GM12878 (cell line): Measurements from ENCODE around the gene USP34. TPM values are rescaled to one million over a fixed set of nuclear protein-coding genes. Genes with fewer than 3 reads are reported as not detected.

Experiments
- ATAC-seq: fragments of 200-7000 bp; cut with Tn5 transposase; 3 replicates; pipeline ENCODE4 v1.9.1; 2020; ENCODE audit warnings: mild to moderate bottlenecking, moderate library complexity
- BruUV-seq: library from RNA; stranded (reverse); fragments of 400-500 nt; replicated peaks from 2 replicates; lab custom pipeline; 2021; lab: Mats Ljungman, UMichigan
- CTCF ChIA-PET: fragments of 300-600 bp; sonication (Branson Sonifier 250); formaldehyde crosslinking; extraction: SDS; loops from one replicate; lab custom pipeline; 2021; ENCODE audit warnings: inconsistent platforms; lab: Yijun Ruan, JAX
- POLR2A ChIA-PET: fragments of 350-600 bp; formaldehyde crosslinking; extraction: SDS; loops from one replicate; lab custom pipeline; 2021; ENCODE audit warnings: inconsistent platforms; lab: Charles Lee
- RAD21 ChIA-PET: fragments of 300-600 bp; sonication (Branson Sonifier 250); formaldehyde crosslinking; loops from one replicate; lab custom pipeline; 2023; ENCODE audit warnings: antibody characterized with exemption; ENCODE audit not compliant: unreplicated experiment; lab: Charles Lee
- SMC1A ChIA-PET: fragments of 300-600 bp; sonication (Branson Sonifier 250); formaldehyde crosslinking; loops from one replicate; lab custom pipeline; 2023; ENCODE audit not compliant: unreplicated experiment, uncharacterized antibody; lab: Charles Lee
- DNase-seq: peaks from one replicate; pipeline ENCODE4 v3.0.0-alpha.2; 2011; ENCODE audit warnings: low read depth, low spot score
- FAIRE-seq: peaks from 3 replicates; lab custom pipeline; 2011; peaks lifted over from hg19 to GRCh38; lab: Jason Lieb, UNC
- H2AFZ ChIP-seq: 2 replicates; pipeline ENCODE4 v1.6.0; 2011; ENCODE audit warnings: low read depth, low read length, control low read depth; ENCODE audit not compliant: control insufficient read depth
- H3K27ac ChIP-seq: 2 replicates; pipeline ENCODE4 v1.5.1; 2011; ENCODE audit warnings: control low read depth; ENCODE audit not compliant: control insufficient read depth, insufficient read depth
- H3K27me3 ChIP-seq, 2 experiments: replicated peaks in 1 of 2; 2 replicates each; pipeline versions ENCODE4 v1.6.0 to v1.6.1; 2011; ENCODE audit warnings: low read length in 1 of 2; ENCODE audit not compliant: control insufficient read depth in 2 of 2, insufficient read depth in 2 of 2
- H3K36me3 ChIP-seq, 2 experiments: 2 replicates each; pipeline ENCODE4 v1.5.1; 2011; ENCODE audit warnings: low read length in 1 of 2; ENCODE audit not compliant: control insufficient read depth in 2 of 2, insufficient read depth in 2 of 2
- H3K4me1 ChIP-seq: 2 replicates; pipeline ENCODE4 v1.6.1; 2011; ENCODE audit warnings: mild to moderate bottlenecking, low read length, moderate library complexity, mixed read lengths; ENCODE audit not compliant: control insufficient read depth, insufficient read depth
- H3K4me2 ChIP-seq: 2 replicates; pipeline ENCODE4 v1.6.0; 2011; ENCODE audit warnings: control low read depth; ENCODE audit not compliant: control insufficient read depth, insufficient read depth
- H3K4me3 ChIP-seq: fragments of 200-600 bp; sonication (generic); 2 replicates; pipeline ENCODE4 v1.5.1; 2016
- H3K79me2 ChIP-seq: 2 replicates; pipeline ENCODE4 v1.6.0; 2011; ENCODE audit warnings: low read length; ENCODE audit not compliant: control insufficient read depth, insufficient read depth
- H3K9ac ChIP-seq: 2 replicates; pipeline ENCODE4 v1.8.0; 2011; ENCODE audit warnings: low read length, control low read depth, mixed read lengths; ENCODE audit not compliant: control insufficient read depth, insufficient read depth
- H3K9me3 ChIP-seq: replicated peaks from 3 replicates; pipeline ENCODE4 v1.5.1; 2011; ENCODE audit warnings: mild to moderate bottlenecking, low read length; ENCODE audit not compliant: control insufficient read depth, insufficient read depth
- H4K20me1 ChIP-seq: 2 replicates; pipeline ENCODE4 v1.6.0; 2011; ENCODE audit not compliant: control insufficient read depth, insufficient read depth
- BCL11A ChIP-seq: IDR thresholded peaks from 2 replicates; pipeline ENCODE4 v1.6.1; 2011; ENCODE audit warnings: low read depth, low read length
- CEBPB ChIP-seq, 2 experiments: fragments of 150-350 bp in 1 of 2; IDR thresholded peaks; 2 replicates each; pipeline ENCODE4 v1.6.1; 2012 to 2014; ENCODE audit warnings: low read depth in 2 of 2, low read length in 2 of 2, borderline replicate concordance in 1 of 2, inconsistent platforms in 1 of 2
- KAT2A ChIP-seq: conservative IDR thresholded peaks from 2 replicates; pipeline ENCODE4 v1.6.1; 2011; ENCODE audit warnings: low read depth, low read length; ENCODE audit not compliant: control insufficient read depth
- PAX5 ChIP-seq: IDR thresholded peaks from 2 replicates; pipeline ENCODE4 v1.6.1; 2011; ENCODE audit warnings: low read depth, low read length, borderline replicate concordance
- RBBP5 ChIP-seq: fragments of 200-600 bp; sonication (generic); conservative IDR thresholded peaks from 2 replicates; pipeline ENCODE4 v1.6.1; 2016
- SIX5 ChIP-seq: IDR thresholded peaks from 2 replicates; pipeline ENCODE4 v1.6.1; 2011; ENCODE audit warnings: mild to moderate bottlenecking, low read depth, low read length, moderate library complexity; ENCODE audit not compliant: severe bottlenecking
- SUZ12 ChIP-seq: fragments of 200-600 bp; sonication (generic); IDR thresholded peaks from one replicate; pipeline ENCODE4 v1.6.1; 2018; ENCODE audit warnings: antibody characterized with exemption, mild to moderate bottlenecking; ENCODE audit not compliant: unreplicated experiment
- TARDBP ChIP-seq: IDR thresholded peaks from 2 replicates; pipeline ENCODE4 v1.6.1; 2016; ENCODE audit warnings: borderline replicate concordance
- WGBS: methylation state at CpG from one replicate; pipeline ENCODE4 v1.1.6; 2016; ENCODE audit warnings: low lambda C conversion rate; ENCODE audit not compliant: insufficient replicate concordance, insufficient coverage; ENCODE audit errors: missing lambda C conversion rate; 5-methylcytosine and 5-hydroxymethylcytosine counted together
- in situ Hi-C: fragments of 300-500 bp; cut with MboI; formaldehyde crosslinking; loops from 9 replicates; pipeline ENCODE4 v1.14.3; 2018; ENCODE audit warnings: mixed read lengths
- intact Hi-C: fragments of 100-400 bp; cut with micrococcal nuclease; formaldehyde crosslinking; loops from one replicate; pipeline ENCODE4 v1.14.2; 2022; ENCODE audit not compliant: unreplicated experiment
- polyA plus RNA-seq, 11 experiments: library from polyadenylated mRNA; depleted of rRNA in 4 of 11; unstranded in 6 of 11; stranded (reverse) in 5 of 11; fragments of >200 nt; fragmentation: Nextera tagmentation in 4 of 11; fragmentation: Illumina TruSeq in 1 of 11; extraction: Ambion mirVana in 4 of 11; extraction: Trizol in 1 of 11; gene quantifications; 1 replicate in 1 of 11; 2 replicates in 10 of 11; pipeline versions ENCODE4 v1.2.1 to v1.2.3, GENCODE V29; 2011 to 2016; ENCODE audit warnings: inconsistent platforms in 2 of 11, missing spikeins in 2 of 11, low read depth in 1 of 11
- total RNA-seq, 4 experiments: library from RNA; depleted of rRNA in 3 of 4; stranded (reverse); fragments of >200 nt in 3 of 4; fragmentation: Illumina TruSeq in 1 of 4; extraction: Trizol in 1 of 4; gene quantifications; 2 replicates each; pipeline versions ENCODE4 v1.2.1 to v1.2.3, GENCODE V29; 2013 to 2021
- TF ChIP-seq, protein P1 (sequence below): IDR thresholded peaks from 2 replicates; pipeline ENCODE4 v1.6.1; 2012; ENCODE audit warnings: low read length, inconsistent platforms
- TF ChIP-seq, protein P2 (sequence below): IDR thresholded peaks from 2 replicates; pipeline ENCODE4 v1.6.1; 2011; ENCODE audit warnings: borderline replicate concordance, low read depth, mild to moderate bottlenecking, moderate library complexity, mixed read lengths, low read length; ENCODE audit not compliant: insufficient read depth; ENCODE audit errors: extremely low read length
- TF ChIP-seq, protein P3 (sequence below): fragments of 450-650 bp; IDR thresholded peaks from 2 replicates; pipeline ENCODE4 v1.6.1; 2017; ENCODE audit warnings: mild to moderate bottlenecking, moderate library complexity
- TF ChIP-seq, protein P4 (sequence below): fragments of 450-650 bp; IDR thresholded peaks from 2 replicates; pipeline ENCODE4 v1.6.1; 2017; ENCODE audit warnings: low read depth, mild to moderate bottlenecking, moderate library complexity

USP34 gene
- total and polyA plus RNA-seq, 10 of the 15 experiments (the other 5 are each of a cell fraction or from before 2014, with no cell fraction given), result 26.2 to 106 (median 62.1) TPM

DNA sequence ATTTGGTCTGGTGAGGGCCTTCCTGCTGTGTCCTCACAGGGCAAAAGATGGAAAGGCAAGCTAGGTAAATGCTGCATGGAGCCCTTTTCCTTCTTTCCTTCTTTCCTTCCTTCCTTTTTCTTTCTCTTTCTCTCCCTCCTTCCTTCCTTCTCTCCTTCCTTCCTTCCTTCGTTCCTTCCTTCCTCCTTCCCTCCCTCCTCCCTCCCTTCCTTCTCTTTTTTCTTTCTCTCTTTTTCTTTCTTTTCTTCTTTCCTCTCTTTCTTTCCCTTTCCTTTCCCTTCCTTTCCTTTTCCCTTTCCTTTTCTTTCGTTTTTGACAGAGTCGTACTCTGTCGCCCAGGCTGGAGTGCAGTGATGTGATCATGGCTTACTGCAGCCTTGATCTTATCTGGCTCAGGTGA, 332.0 kb downstream of the USP34 start:
- no TSS peak for BruUV-seq
- in situ Hi-C loops, result no loop called here
- FAIRE-seq, result no peak
- SMC1A ChIA-PET, result interaction anchor here (1.0 kb wide), 1 partner anchor 74 kb away, joined by 3 read pairs; no protein-coding TSS in a partner anchor
- Histone ChIP-seq H4K20me1 (no peaks in the 10 kb centered on the region), H3K79me2 (no peaks in the 10 kb centered on the region), H3K27me3 (no peaks in the 10 kb centered on the region), H3K9me3 (no peaks in the 10 kb centered on the region), H2AFZ (no peak overlapping the region), H3K27ac (no peak overlapping the region), H3K4me2 (no peak overlapping the region), H3K4me1 (no peaks in the 10 kb centered on the region), H3K9ac (no peak overlapping the region), H3K4me3 (no peak overlapping the region), H3K36me3 (no peaks in the 10 kb centered on the region)
- CTCF ChIA-PET, result no interaction called here
- ATAC-seq, result no peak
- WGBS, result 60% methylated on average over 4 of the region's 4 CpGs
- POLR2A ChIA-PET, result no interaction called here
- TF ChIP-seq, protein P1, sequence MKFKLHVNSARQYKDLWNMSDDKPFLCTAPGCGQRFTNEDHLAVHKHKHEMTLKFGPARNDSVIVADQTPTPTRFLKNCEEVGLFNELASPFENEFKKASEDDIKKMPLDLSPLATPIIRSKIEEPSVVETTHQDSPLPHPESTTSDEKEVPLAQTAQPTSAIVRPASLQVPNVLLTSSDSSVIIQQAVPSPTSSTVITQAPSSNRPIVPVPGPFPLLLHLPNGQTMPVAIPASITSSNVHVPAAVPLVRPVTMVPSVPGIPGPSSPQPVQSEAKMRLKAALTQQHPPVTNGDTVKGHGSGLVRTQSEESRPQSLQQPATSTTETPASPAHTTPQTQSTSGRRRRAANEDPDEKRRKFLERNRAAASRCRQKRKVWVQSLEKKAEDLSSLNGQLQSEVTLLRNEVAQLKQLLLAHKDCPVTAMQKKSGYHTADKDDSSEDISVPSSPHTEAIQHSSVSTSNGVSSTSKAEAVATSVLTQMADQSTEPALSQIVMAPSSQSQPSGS, result no peak
- no peak for TF ChIP-seq PAX5
- TF ChIP-seq, protein P2, sequence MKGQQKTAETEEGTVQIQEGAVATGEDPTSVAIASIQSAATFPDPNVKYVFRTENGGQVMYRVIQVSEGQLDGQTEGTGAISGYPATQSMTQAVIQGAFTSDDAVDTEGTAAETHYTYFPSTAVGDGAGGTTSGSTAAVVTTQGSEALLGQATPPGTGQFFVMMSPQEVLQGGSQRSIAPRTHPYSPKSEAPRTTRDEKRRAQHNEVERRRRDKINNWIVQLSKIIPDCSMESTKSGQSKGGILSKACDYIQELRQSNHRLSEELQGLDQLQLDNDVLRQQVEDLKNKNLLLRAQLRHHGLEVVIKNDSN, result no peak
- no peak for TF ChIP-seq SIX5
- TF ChIP-seq RBBP5, result no peak
- TF ChIP-seq TARDBP, result no peak
- TF ChIP-seq, protein P3, sequence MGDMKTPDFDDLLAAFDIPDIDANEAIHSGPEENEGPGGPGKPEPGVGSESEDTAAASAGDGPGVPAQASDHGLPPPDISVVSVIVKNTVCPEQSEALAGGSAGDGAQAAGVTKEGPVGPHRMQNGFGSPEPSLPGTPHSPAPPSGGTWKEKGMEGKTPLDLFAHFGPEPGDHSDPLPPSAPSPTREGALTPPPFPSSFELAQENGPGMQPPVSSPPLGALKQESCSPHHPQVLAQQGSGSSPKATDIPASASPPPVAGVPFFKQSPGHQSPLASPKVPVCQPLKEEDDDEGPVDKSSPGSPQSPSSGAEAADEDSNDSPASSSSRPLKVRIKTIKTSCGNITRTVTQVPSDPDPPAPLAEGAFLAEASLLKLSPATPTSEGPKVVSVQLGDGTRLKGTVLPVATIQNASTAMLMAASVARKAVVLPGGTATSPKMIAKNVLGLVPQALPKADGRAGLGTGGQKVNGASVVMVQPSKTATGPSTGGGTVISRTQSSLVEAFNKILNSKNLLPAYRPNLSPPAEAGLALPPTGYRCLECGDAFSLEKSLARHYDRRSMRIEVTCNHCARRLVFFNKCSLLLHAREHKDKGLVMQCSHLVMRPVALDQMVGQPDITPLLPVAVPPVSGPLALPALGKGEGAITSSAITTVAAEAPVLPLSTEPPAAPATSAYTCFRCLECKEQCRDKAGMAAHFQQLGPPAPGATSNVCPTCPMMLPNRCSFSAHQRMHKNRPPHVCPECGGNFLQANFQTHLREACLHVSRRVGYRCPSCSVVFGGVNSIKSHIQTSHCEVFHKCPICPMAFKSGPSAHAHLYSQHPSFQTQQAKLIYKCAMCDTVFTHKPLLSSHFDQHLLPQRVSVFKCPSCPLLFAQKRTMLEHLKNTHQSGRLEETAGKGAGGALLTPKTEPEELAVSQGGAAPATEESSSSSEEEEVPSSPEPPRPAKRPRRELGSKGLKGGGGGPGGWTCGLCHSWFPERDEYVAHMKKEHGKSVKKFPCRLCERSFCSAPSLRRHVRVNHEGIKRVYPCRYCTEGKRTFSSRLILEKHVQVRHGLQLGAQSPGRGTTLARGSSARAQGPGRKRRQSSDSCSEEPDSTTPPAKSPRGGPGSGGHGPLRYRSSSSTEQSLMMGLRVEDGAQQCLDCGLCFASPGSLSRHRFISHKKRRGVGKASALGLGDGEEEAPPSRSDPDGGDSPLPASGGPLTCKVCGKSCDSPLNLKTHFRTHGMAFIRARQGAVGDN, result no peak
- no peak for TF ChIP-seq KAT2A
- no peak for TF ChIP-seq CEBPB (IDR thresholded peaks at IDR 0.05; ENCODE audit: borderline replicate concordance in 1 of 2, low read depth in 2 of 2, low read length in 2 of 2)
- TF ChIP-seq, protein P4, sequence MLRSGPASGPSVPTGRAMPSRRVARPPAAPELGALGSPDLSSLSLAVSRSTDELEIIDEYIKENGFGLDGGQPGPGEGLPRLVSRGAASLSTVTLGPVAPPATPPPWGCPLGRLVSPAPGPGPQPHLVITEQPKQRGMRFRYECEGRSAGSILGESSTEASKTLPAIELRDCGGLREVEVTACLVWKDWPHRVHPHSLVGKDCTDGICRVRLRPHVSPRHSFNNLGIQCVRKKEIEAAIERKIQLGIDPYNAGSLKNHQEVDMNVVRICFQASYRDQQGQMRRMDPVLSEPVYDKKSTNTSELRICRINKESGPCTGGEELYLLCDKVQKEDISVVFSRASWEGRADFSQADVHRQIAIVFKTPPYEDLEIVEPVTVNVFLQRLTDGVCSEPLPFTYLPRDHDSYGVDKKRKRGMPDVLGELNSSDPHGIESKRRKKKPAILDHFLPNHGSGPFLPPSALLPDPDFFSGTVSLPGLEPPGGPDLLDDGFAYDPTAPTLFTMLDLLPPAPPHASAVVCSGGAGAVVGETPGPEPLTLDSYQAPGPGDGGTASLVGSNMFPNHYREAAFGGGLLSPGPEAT, result no peak
- TF ChIP-seq BCL11A, result no peak
- TF ChIP-seq SUZ12, result no peak
- RAD21 ChIA-PET, result no interaction called here
- no peak for DNase-seq
- intact Hi-C loops, result no loop called here
